ENCODE results near the gene TRIM56. TPM values are rescaled to one million over a fixed set of nuclear protein-coding genes. Genes with fewer than 3 reads are reported as not detected.

TRIM56 gene
- total and polyA plus RNA-seq, 9 of the 15 experiments (the other 6 are each of a cell fraction or from before 2014, with no cell fraction given) = 2.0 to 29.7 (median 11.6) TPM

- no peak for TF ChIP-seq ZFP30 (CRISPR knock-in tag; IDR thresholded peaks at IDR 0.05; ENCODE audit: borderline replicate concordance)
- no peak for TF ChIP-seq EP400 (IDR thresholded peaks at IDR 0.05)
- TF ChIP-seq NR0B1 (IDR thresholded peaks at IDR 0.05; ENCODE audit: partially characterized antibody) = no peak
- no peak for TF ChIP-seq PPARD (CRISPR knock-in tag; IDR thresholded peaks at IDR 0.05)
- no peak for TF ChIP-seq HMG20B (CRISPR knock-in tag; IDR thresholded peaks at IDR 0.05)
- TF ChIP-seq ZNF175 (CRISPR knock-in tag; IDR thresholded peaks at IDR 0.05; ENCODE audit: low read depth) = no peak
- no peak for TF ChIP-seq KLF6 (CRISPR knock-in tag; IDR thresholded peaks at IDR 0.05; ENCODE audit: borderline replicate concordance)
- no peak for TF ChIP-seq FOXA3 (CRISPR knock-in tag; conservative IDR thresholded peaks at IDR 0.05 in 1 of 2, IDR thresholded peaks at IDR 0.05 in 1 of 2)
- no peak for TF ChIP-seq REST (IDR thresholded peaks at IDR 0.05; ENCODE audit: borderline replicate concordance)
- no peak for TF ChIP-seq REST (CRISPR knock-in tag; IDR thresholded peaks at IDR 0.05; ENCODE audit: low read depth)
- TF ChIP-seq DEAF1 (CRISPR knock-in tag; IDR thresholded peaks at IDR 0.05) = 0 out of 2 replicates have a peak, but pooled peaks have one; percentile 9
- TF ChIP-seq NFXL1 (CRISPR knock-in tag; IDR thresholded peaks at IDR 0.05) = no peak
- no peak for TF ChIP-seq BDP1 (IDR thresholded peaks at IDR 0.05; ENCODE audit: insufficient read depth, insufficient read length)
- no peak for TF ChIP-seq DMBX1 (CRISPR knock-in tag; IDR thresholded peaks at IDR 0.05; ENCODE audit: borderline replicate concordance)
- TF ChIP-seq, protein P1, sequence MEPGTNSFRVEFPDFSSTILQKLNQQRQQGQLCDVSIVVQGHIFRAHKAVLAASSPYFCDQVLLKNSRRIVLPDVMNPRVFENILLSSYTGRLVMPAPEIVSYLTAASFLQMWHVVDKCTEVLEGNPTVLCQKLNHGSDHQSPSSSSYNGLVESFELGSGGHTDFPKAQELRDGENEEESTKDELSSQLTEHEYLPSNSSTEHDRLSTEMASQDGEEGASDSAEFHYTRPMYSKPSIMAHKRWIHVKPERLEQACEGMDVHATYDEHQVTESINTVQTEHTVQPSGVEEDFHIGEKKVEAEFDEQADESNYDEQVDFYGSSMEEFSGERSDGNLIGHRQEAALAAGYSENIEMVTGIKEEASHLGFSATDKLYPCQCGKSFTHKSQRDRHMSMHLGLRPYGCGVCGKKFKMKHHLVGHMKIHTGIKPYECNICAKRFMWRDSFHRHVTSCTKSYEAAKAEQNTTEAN (CRISPR knock-in tag; IDR thresholded peaks at IDR 0.05) = no peak
Observed at GRCh38 chr7:101126651-101127459, 41.6 kb downstream of the TRIM56 start, which contains the start of gene SERPINE1 (continued).

All from K562 (cell line).